Panc1 (cell line): ENCODE measurements around the gene AFF4.

Experiments used
- CTCF ChIP-seq: fragments of 450-650 bp; IDR thresholded peaks from 2 replicates; pipeline ENCODE4 v1.5.1; 2017; ENCODE audit warnings: mild to moderate bottlenecking
- POLR2AphosphoS5 ChIP-seq: IDR thresholded peaks from 2 replicates; pipeline ENCODE4 v1.6.1; 2012; ENCODE audit warnings: mild to moderate bottlenecking, low read depth, low read length, moderate library complexity
- SIN3A ChIP-seq: IDR thresholded peaks from 2 replicates; pipeline ENCODE4 v1.6.1; 2012; ENCODE audit warnings: low read depth, mild to moderate bottlenecking, low read length, moderate library complexity, borderline replicate concordance; ENCODE audit not compliant: insufficient read depth

GRCh38 chr5:132953710-132954109 lies 9.7 kb downstream of the AFF4 start:
- TF ChIP-seq SIN3A, result no peak
- TF ChIP-seq CTCF, result no peak
- no peak for TF ChIP-seq POLR2AphosphoS5
